Measurements from ENCODE around the gene SRGAP3.

GRCh38 chr3:9246189-9246588 is 3.3 kb downstream of the SRGAP3 start:
- TF ChIP-seq CTCF (IDR thresholded peaks at IDR 0.05) (no peak), POLR2A (IDR thresholded peaks at IDR 0.05) (no peak)

All from body of pancreas (tissue), 4 donors.